B cell (primary cell): ENCODE data around the gene MT1M. TPM values are rescaled to one million over a fixed set of nuclear protein-coding genes. Genes with fewer than 3 reads are reported as not detected.

Source experiments
- ATAC-seq: fragments of 200-7000 bp; cut with Tn5 transposase; one replicate; pipeline ENCODE4 v1.10.0; 2021; ENCODE audit warnings: low read depth, mild to moderate bottlenecking, moderate number of reproducible peaks, moderate library complexity
- CTCF ChIA-PET: fragments of 350-600 bp; sonication (Branson Sonifier 250); formaldehyde crosslinking; loops from one replicate; lab custom pipeline; 2021; ENCODE audit warnings: antibody characterized with exemption, inconsistent platforms; lab: Charles Lee
- POLR2A ChIA-PET: fragments of 350-600 bp; sonication (Branson Sonifier 250); formaldehyde crosslinking; loops from one replicate; lab custom pipeline; 2021; ENCODE audit warnings: antibody characterized with exemption; lab: Charles Lee
- DNase-seq: peaks from one replicate; pipeline ENCODE4 v3.0.0; 2013
- H2AFZ ChIP-seq: 2 replicates; pipeline ENCODE4 v1.6.1; 2012; ENCODE audit warnings: mild to moderate bottlenecking, low read depth, low read length; ENCODE audit not compliant: insufficient read depth, poor library complexity, severe bottlenecking
- H3K27ac ChIP-seq, 2 donors: 1 replicate in 1 of 2; 2 replicates in 1 of 2; pipeline ENCODE4 v1.5.1; 2012 to 2013; ENCODE audit warnings: low read length in 2 of 2, mild to moderate bottlenecking in 2 of 2, moderate library complexity in 1 of 2
- H3K27me3 ChIP-seq, 4 experiments: fragments of 200-600 bp in 1 of 4; sonication (generic) in 1 of 4; replicated peaks in 1 of 4; 1 replicate in 2 of 4; 2 replicates in 2 of 4; pipeline versions ENCODE4 v1.6.1 to v1.7.0; 2013 to 2016; ENCODE audit warnings: low read length in 3 of 4, mild to moderate bottlenecking in 2 of 4, mixed read lengths in 1 of 4, moderate library complexity in 1 of 4; ENCODE audit not compliant: insufficient read depth in 4 of 4, control insufficient read depth in 3 of 4; ENCODE audit errors: control extremely low read depth in 1 of 4
- H3K36me3 ChIP-seq, 2 experiments: replicated peaks in 1 of 2; 1 replicate in 1 of 2; 2 replicates in 1 of 2; pipeline versions ENCODE4 v1.6.1 to v1.7.1; 2013; ENCODE audit warnings: low read length in 1 of 2; ENCODE audit not compliant: insufficient read depth in 2 of 2, control insufficient read depth in 1 of 2; ENCODE audit errors: control extremely low read depth in 1 of 2, extremely low read depth in 1 of 2
- H3K4me1 ChIP-seq, 2 donors: fragments of 200-600 bp in 1 of 2; sonication (generic) in 1 of 2; 1 replicate in 1 of 2; 2 replicates in 1 of 2; pipeline versions ENCODE4 v1.5.1 to v1.6.1; 2013 to 2017; ENCODE audit warnings: low read length in 2 of 2; ENCODE audit not compliant: control insufficient read depth in 2 of 2, insufficient read depth in 2 of 2
- H3K4me2 ChIP-seq: replicated peaks from 2 replicates; pipeline ENCODE3; 2012; ENCODE audit warnings: mild to moderate bottlenecking, low read depth, low read length; ENCODE audit not compliant: poor library complexity, severe bottlenecking
- H3K4me3 ChIP-seq, 5 experiments: fragments of 200-600 bp in 1 of 5; sonication (generic) in 1 of 5; 1 replicate in 3 of 5; 2 replicates in 2 of 5; pipeline versions ENCODE4 v1.5.1 to v1.7.0; 2011 to 2016; ENCODE audit warnings: low read length in 4 of 5, mild to moderate bottlenecking in 4 of 5, low read depth in 2 of 5, control low read depth in 1 of 5, moderate library complexity in 1 of 5; ENCODE audit not compliant: insufficient read depth in 1 of 5; ENCODE audit errors: control extremely low read depth in 1 of 5, extremely low read depth in 1 of 5
- H3K79me2 ChIP-seq: fragments of 200-600 bp; sonication (generic); one replicate; pipeline ENCODE4 v1.6.0; 2016; ENCODE audit warnings: low read length; ENCODE audit not compliant: control insufficient read depth, insufficient read depth
- H3K9ac ChIP-seq: fragments of 200-600 bp; sonication (generic); 2 replicates; pipeline ENCODE4 v1.6.1; 2017; ENCODE audit warnings: mild to moderate bottlenecking, low read length, moderate library complexity
- H3K9me3 ChIP-seq, 3 donors: one replicate each; pipeline versions ENCODE4 v1.6.1 to v1.7.1; 2013; ENCODE audit warnings: low read length in 2 of 3; ENCODE audit not compliant: control insufficient read depth in 2 of 3, insufficient read depth in 1 of 3; ENCODE audit errors: control extremely low read depth in 1 of 3
- H4K20me1 ChIP-seq: 2 replicates; pipeline ENCODE4 v1.6.0; 2012; ENCODE audit warnings: mild to moderate bottlenecking, low read length; ENCODE audit not compliant: insufficient read depth, control insufficient read depth, poor library complexity, severe bottlenecking
- H3K27ac Mint-ChIP-seq: one replicate; pipeline ENCODE4 v1.8.0; 2021; ENCODE audit warnings: mixed read lengths
- H3K27me3 Mint-ChIP-seq: one replicate; pipeline ENCODE4 v1.8.0; 2021; ENCODE audit warnings: mixed read lengths
- H3K4me1 Mint-ChIP-seq: one replicate; pipeline ENCODE4 v1.8.0; 2021; ENCODE audit warnings: mixed read lengths
- H3K4me3 Mint-ChIP-seq: one replicate; pipeline ENCODE4 v1.8.0; 2021; ENCODE audit warnings: mixed read lengths
- H3K9me3 Mint-ChIP-seq: one replicate; pipeline ENCODE4 v1.8.0; 2022; ENCODE audit warnings: mixed read lengths; ENCODE audit not compliant: insufficient read depth
- EZH2 ChIP-seq: IDR thresholded peaks from 2 replicates; pipeline ENCODE4 v1.6.1; 2012; ENCODE audit warnings: borderline replicate concordance, low read depth, mild to moderate bottlenecking, moderate library complexity, low read length; ENCODE audit not compliant: insufficient read depth, poor library complexity, severe bottlenecking
- WGBS: methylation state at CpG from one replicate; pipeline ENCODE4 v1.1.5; 2013; ENCODE audit warnings: missing lambda C conversion rate; ENCODE audit not compliant: insufficient coverage; 5-methylcytosine and 5-hydroxymethylcytosine counted together
- intact Hi-C: fragments of 100-400 bp; cut with micrococcal nuclease; formaldehyde crosslinking; loops from one replicate; pipeline ENCODE4 v1.10.0; 2022
- polyA plus RNA-seq: library from polyadenylated mRNA; depleted of rRNA; stranded (reverse); fragments of >200 nt; gene quantifications from 2 replicates; pipeline ENCODE4 v1.2.3, GENCODE V29; 2012
- total RNA-seq, 2 donors: library from RNA; stranded (reverse); fragments of 120-200 nt in 1 of 2; gene quantifications; 1 replicate in 1 of 2; 2 replicates in 1 of 2; pipeline versions ENCODE4 v1.2.3 to v1.2.4, GENCODE V29; 2013 to 2022
- TF ChIP-seq, protein P1 (sequence below): fragments of 200-600 bp; IDR thresholded peaks from one replicate; pipeline ENCODE4 v1.8.0; 2022; ENCODE audit warnings: antibody characterized with exemption, mild to moderate bottlenecking

The MT1M gene
- total and polyA plus RNA-seq, 2 donors (not counting 1 experiment from before 2014, with no cell fraction given) = not detected

DNA sequence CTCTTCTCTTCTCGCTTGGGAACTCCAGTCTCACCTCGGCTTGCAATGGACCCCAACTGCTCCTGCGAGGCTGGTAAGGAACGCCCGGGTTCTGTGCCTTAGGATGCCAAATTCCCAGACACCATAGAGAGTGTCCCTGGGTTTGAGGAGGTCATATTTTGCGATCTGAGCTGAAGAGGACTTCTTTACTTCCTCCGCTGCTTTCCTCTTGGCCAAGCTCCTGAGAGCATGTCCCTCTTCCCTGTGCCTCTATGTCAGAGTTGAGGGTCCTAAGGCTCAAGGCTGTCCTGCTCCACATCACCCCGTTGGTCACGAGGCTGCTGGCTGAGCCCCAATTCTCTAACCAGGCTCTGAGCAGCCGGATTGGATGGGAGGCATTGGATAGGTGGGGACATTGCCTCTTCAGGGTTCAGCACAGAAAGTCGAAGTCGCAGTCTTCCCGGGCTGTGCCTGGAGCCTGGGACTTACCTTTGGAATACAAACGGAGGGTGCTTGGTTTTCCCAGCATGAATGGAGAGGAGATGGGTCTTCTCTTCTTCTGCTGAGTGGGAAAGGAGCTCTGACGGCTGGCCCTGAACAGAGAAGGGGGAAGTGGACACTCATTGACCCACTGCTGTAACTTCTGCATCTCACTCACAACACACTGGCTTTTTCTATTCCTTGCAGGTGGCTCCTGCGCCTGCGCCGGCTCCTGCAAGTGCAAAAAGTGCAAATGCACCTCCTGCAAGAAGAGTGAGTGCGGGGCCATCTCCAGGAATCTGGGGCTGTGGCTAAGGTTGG lies 37.6 kb downstream of the MT1M start:
- Mint-ChIP-seq H3K27me3 (peaks cover 85% of the 10 kb centered on the region), H3K27ac (no peak overlapping the region), H3K4me1 (peaks cover 9% of the 10 kb centered on the region), H3K9me3 (no peaks in the 10 kb centered on the region), H3K4me3 (no peak overlapping the region)
- Histone ChIP-seq H3K9me3 (peaks cover 0 to 3% (median 0%) of the 10 kb centered on the region in 3 donors), H3K27ac (no peak overlapping the region), H2AFZ (no peak overlapping the region), H3K4me2 (no peak overlapping the region), H3K4me3 (no peak overlapping the region), H3K27me3 (peaks cover 0 to 68% (median 30%) of the 10 kb centered on the region in 4 experiments), H3K79me2 (no peaks in the 10 kb centered on the region), H3K9ac (no peak overlapping the region), H3K4me1 (peaks cover 6 to 7% of the 10 kb centered on the region in 2 donors), H3K36me3 (no peaks in the 10 kb centered on the region), H4K20me1 (no peaks in the 10 kb centered on the region)
- no peak for TF ChIP-seq EZH2
- TF ChIP-seq, protein P1, sequence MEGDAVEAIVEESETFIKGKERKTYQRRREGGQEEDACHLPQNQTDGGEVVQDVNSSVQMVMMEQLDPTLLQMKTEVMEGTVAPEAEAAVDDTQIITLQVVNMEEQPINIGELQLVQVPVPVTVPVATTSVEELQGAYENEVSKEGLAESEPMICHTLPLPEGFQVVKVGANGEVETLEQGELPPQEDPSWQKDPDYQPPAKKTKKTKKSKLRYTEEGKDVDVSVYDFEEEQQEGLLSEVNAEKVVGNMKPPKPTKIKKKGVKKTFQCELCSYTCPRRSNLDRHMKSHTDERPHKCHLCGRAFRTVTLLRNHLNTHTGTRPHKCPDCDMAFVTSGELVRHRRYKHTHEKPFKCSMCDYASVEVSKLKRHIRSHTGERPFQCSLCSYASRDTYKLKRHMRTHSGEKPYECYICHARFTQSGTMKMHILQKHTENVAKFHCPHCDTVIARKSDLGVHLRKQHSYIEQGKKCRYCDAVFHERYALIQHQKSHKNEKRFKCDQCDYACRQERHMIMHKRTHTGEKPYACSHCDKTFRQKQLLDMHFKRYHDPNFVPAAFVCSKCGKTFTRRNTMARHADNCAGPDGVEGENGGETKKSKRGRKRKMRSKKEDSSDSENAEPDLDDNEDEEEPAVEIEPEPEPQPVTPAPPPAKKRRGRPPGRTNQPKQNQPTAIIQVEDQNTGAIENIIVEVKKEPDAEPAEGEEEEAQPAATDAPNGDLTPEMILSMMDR = no peak
- no peak for ATAC-seq
- DNase-seq = no peak
- ChIA-PET POLR2A (no interaction called here), CTCF (no interaction called here)
- WGBS = 13% methylated on average over 11 of the region's 19 CpGs
- intact Hi-C loops = no loop called here

DNA sequence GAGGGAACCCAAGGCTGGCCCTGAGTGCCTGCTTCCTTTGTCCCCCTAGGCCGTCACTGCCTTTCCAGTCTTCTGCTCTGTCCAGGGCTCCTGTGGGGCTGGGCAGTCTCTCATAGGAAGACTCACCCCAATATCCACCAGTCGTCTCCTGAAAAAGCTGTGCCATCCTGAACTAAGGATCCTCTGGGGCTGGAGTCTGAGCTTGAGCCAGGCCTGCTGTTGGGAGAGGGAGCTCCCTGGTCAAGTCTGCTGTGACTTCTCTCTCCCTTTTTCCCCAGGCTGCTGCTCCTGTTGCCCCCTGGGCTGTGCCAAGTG lies 38.1 kb downstream of the MT1M start:
- WGBS = 56% methylated on average over 1 of the region's 2 CpGs
- intact Hi-C loops = no loop called here
- H3K27ac Mint-ChIP-seq = no peak overlapping the region

More for the DNA sequence above, 38.1 kb downstream of the MT1M start:
- Histone ChIP-seq H3K9ac (no peak overlapping the region), H4K20me1 (no peaks in the 10 kb centered on the region), H3K79me2 (no peaks in the 10 kb centered on the region), H3K27ac (no peak overlapping the region), H3K9me3 (peaks cover 0 to 3% (median 0%) of the 10 kb centered on the region in 3 donors), H3K27me3 (peaks cover 0 to 67% (median 34%) of the 10 kb centered on the region in 4 experiments), H2AFZ (no peak overlapping the region), H3K36me3 (no peaks in the 10 kb centered on the region), H3K4me1 (peaks cover 10% of the 10 kb centered on the region in 2 donors), H3K4me2 (no peak overlapping the region), H3K4me3 (no peak overlapping the region)
- Mint-ChIP-seq H3K27me3 (peaks cover 85% of the 10 kb centered on the region), H3K4me3 (no peak overlapping the region), H3K4me1 (peaks cover 12% of the 10 kb centered on the region), H3K9me3 (no peaks in the 10 kb centered on the region)
- ChIA-PET CTCF (no interaction called here), POLR2A (no interaction called here)
- no peak for DNase-seq
- no peak for ATAC-seq
- no peak for TF ChIP-seq EZH2
- TF ChIP-seq, protein P1 = no peak
